Upper lobe of left lung (tissue), 4 donors: ENCODE data around the gene ALS2CL.

Experiments used
- EP300 ChIP-seq, 4 donors: sonication (generic); formaldehyde crosslinking; IDR thresholded peaks; one replicate each; pipeline ENCODE4 v1.5.1; 2017; ENCODE audit warnings: antibody characterized with exemption in 4 of 4, control low read depth in 2 of 4
- POLR2A ChIP-seq, 4 donors: fragments of 450-650 bp; IDR thresholded peaks; one replicate each; pipeline ENCODE4 v1.5.1; 2016 to 2017; ENCODE audit warnings: antibody characterized with exemption in 4 of 4, mild to moderate bottlenecking in 2 of 4
- POLR2AphosphoS5 ChIP-seq, 2 donors: sonication (generic); formaldehyde crosslinking; IDR thresholded peaks; one replicate each; pipeline ENCODE4 v1.5.1; 2017; ENCODE audit warnings: antibody characterized with exemption in 2 of 2
- TF ChIP-seq, protein P1 (sequence below), 6 experiments: fragments of 450-650 bp in 4 of 6; fragments of 200-600 bp in 2 of 6; sonication (generic) in 2 of 6; IDR thresholded peaks; one replicate each; pipeline ENCODE4 v1.5.1; 2016 to 2019; ENCODE audit warnings: antibody characterized with exemption in 6 of 6

DNA sequence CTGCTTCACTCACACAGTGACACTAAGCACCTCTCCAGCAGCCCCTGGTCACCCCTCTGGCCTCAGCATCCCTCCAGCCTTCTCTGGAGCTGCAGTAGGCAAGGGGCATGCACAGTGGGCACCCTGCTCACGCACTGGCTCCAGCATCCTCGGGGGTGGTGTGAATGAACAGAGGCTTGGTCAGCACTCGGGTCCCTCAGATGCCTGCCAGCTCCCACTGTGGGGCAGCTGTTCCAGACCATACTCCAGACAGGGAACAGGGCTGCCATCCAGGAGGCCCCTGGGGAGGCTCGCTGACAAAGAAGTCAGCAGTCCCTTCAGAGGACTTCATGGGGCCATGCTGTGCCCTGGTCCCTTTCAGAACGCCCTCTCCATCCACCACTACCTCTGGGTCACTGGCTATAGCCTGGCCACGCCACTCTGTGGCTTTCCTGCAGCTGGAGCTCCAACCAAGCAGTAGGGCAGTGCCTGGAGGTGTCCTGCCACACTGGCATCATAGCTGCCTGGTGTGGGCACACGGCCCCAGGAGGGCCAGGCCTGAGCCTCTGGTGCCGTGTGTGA is 26.3 kb downstream of the ALS2CL start:
- TF ChIP-seq, protein P1, sequence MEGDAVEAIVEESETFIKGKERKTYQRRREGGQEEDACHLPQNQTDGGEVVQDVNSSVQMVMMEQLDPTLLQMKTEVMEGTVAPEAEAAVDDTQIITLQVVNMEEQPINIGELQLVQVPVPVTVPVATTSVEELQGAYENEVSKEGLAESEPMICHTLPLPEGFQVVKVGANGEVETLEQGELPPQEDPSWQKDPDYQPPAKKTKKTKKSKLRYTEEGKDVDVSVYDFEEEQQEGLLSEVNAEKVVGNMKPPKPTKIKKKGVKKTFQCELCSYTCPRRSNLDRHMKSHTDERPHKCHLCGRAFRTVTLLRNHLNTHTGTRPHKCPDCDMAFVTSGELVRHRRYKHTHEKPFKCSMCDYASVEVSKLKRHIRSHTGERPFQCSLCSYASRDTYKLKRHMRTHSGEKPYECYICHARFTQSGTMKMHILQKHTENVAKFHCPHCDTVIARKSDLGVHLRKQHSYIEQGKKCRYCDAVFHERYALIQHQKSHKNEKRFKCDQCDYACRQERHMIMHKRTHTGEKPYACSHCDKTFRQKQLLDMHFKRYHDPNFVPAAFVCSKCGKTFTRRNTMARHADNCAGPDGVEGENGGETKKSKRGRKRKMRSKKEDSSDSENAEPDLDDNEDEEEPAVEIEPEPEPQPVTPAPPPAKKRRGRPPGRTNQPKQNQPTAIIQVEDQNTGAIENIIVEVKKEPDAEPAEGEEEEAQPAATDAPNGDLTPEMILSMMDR (IDR thresholded peaks at IDR 0.05) = no peak
- no peak for TF ChIP-seq EP300 (IDR thresholded peaks at IDR 0.05)
- no peak for TF ChIP-seq POLR2A (IDR thresholded peaks at IDR 0.05)
- no peak for TF ChIP-seq POLR2AphosphoS5 (IDR thresholded peaks at IDR 0.05)
